Esophagus squamous epithelium (tissue), 4 donors: Measurements from ENCODE around the gene ZNF117.
"Not testable (repeated sequence)": the region's sequence is repeated elsewhere in the genome, so short reads cannot be mapped to it uniquely, and the experiment has no call there.

Experiments
- CTCF ChIP-seq, 6 experiments: fragments of 450-650 bp in 4 of 6; fragments of 200-600 bp in 2 of 6; sonication (generic) in 2 of 6; IDR thresholded peaks; one replicate each; pipeline ENCODE4 v1.5.1; 2016 to 2019; ENCODE audit warnings: antibody characterized with exemption in 6 of 6, mild to moderate bottlenecking in 4 of 6, moderate library complexity in 4 of 6
- POLR2A ChIP-seq, 4 donors: fragments of 450-650 bp; IDR thresholded peaks; one replicate each; pipeline ENCODE4 v1.6.1; 2017; ENCODE audit warnings: antibody characterized with exemption in 4 of 4, mild to moderate bottlenecking in 4 of 4, moderate library complexity in 3 of 4

- not testable (repeated sequence) for TF ChIP-seq CTCF, POLR2A (IDR thresholded peaks at IDR 0.05)
These were observed 34.2 kb upstream of the ZNF117 start for GRCh38 chr7:65025023-65025422.
